KMS-11 (cell line): Measurements from ENCODE around the gene ZGLP1.
A peak's percentile ranks its signal among the peaks of the same experiment; 100 is the strongest.

ENCODE experiments used
- H2AFZ ChIP-seq: fragments of 200-600 bp; sonication (generic); 2 replicates; pipeline ENCODE4 v1.6.1; 2016; ENCODE audit warnings: antibody characterized with exemption, mixed run types, low read depth
- H3K27ac ChIP-seq: fragments of 200-600 bp; sonication (generic); 2 replicates; pipeline ENCODE4 v1.6.1; 2016; ENCODE audit warnings: mild to moderate bottlenecking, mixed run types
- H3K27me3 ChIP-seq: fragments of 200-600 bp; sonication (generic); 2 replicates; pipeline ENCODE4 v1.6.1; 2017; ENCODE audit warnings: mild to moderate bottlenecking, low read depth, mixed run types, moderate library complexity; ENCODE audit not compliant: insufficient read depth
- H3K36me3 ChIP-seq: fragments of 200-600 bp; sonication (generic); 2 replicates; pipeline ENCODE4 v1.6.1; 2017; ENCODE audit warnings: mild to moderate bottlenecking, mixed run types; ENCODE audit not compliant: insufficient read depth
- H3K4me1 ChIP-seq: fragments of 200-600 bp; sonication (generic); 2 replicates; pipeline ENCODE4 v1.6.1; 2016; ENCODE audit warnings: mild to moderate bottlenecking, low read depth, mixed run types; ENCODE audit not compliant: poor library complexity, severe bottlenecking
- H3K4me2 ChIP-seq: fragments of 200-600 bp; sonication (generic); 2 replicates; pipeline ENCODE4 v1.7.0; 2016; ENCODE audit warnings: mild to moderate bottlenecking, mixed run types
- H3K4me3 ChIP-seq: fragments of 200-600 bp; sonication (generic); IDR thresholded peaks from 2 replicates; pipeline ENCODE4 v1.6.1; 2017; ENCODE audit warnings: low read depth, low read length, mixed read lengths; ENCODE audit not compliant: insufficient read depth
- H3K79me2 ChIP-seq: fragments of 200-600 bp; sonication (generic); 2 replicates; pipeline ENCODE4 v1.6.1; 2016; ENCODE audit warnings: low read depth, mixed run types; ENCODE audit not compliant: insufficient read depth
- H3K9ac ChIP-seq: fragments of 200-600 bp; sonication (generic); 2 replicates; pipeline ENCODE4 v1.6.1; 2016; ENCODE audit warnings: mild to moderate bottlenecking, mixed run types
- H4K20me1 ChIP-seq: fragments of 200-600 bp; sonication (generic); 2 replicates; pipeline ENCODE4 v1.6.1; 2016; ENCODE audit warnings: mild to moderate bottlenecking, mixed run types; ENCODE audit not compliant: insufficient read depth
- CTCF ChIP-seq: fragments of 200-600 bp; sonication (generic); conservative IDR thresholded peaks from 2 replicates; pipeline ENCODE4 v1.6.1; 2017; ENCODE audit warnings: low read depth, mild to moderate bottlenecking, antibody characterized with exemption, low read length, moderate library complexity, mixed read lengths

Gene ZGLP1

GRCh38 chr19:10290357-10290875 lies 19.2 kb downstream of the ZGLP1 start:
- no peak overlapping the region for H3K9ac ChIP-seq
- no peaks in the 10 kb centered on the region for H3K79me2 ChIP-seq
- H3K27me3 ChIP-seq, result peaks cover 26% of the 10 kb centered on the region
- H3K27ac ChIP-seq, result no peak overlapping the region
- peak overlapping the region; percentile 99; the same call in 1 of the 2 replicates for H2AFZ ChIP-seq
- peaks cover 27% of the 10 kb centered on the region for H3K4me1 ChIP-seq
- no peaks in the 10 kb centered on the region for H4K20me1 ChIP-seq
- H3K4me2 ChIP-seq, result peak overlapping the region; percentile 88
- TF ChIP-seq CTCF, result no peak
- no peaks in the 10 kb centered on the region for H3K36me3 ChIP-seq
- H3K4me3 ChIP-seq, result no peak overlapping the region

GRCh38 chr19:10289836-10290356 lies 19.7 kb downstream of the ZGLP1 start, which contains the start of gene ICAM5:
ICAM5 (plus strand) TSS chr19:10289952; CDS start chr19:10290044, 92 bp downstream.
- H3K27me3 ChIP-seq, result peaks cover 26% of the 10 kb centered on the region
- peak within 1 kb of the TSS; percentile 88 for H3K4me2 ChIP-seq
- H3K4me1 ChIP-seq, result peaks cover 25% of the 10 kb centered on the region
- peak within 1 kb of the TSS; percentile 46; the same call in 1 of the 2 replicates for H3K9ac ChIP-seq
- H2AFZ ChIP-seq, result peak within 1 kb of the TSS; percentile 99
- TF ChIP-seq CTCF, result no peak
- no peaks in the 10 kb centered on the region for H4K20me1 ChIP-seq
- no peaks in the 10 kb centered on the region for H3K79me2 ChIP-seq
- H3K4me3 ChIP-seq, result no peak within 1 kb of the TSS
- peak within 1 kb of the TSS; percentile 42; the same call in 1 of the 2 replicates for H3K27ac ChIP-seq
- H3K36me3 ChIP-seq, result no peaks in the 10 kb centered on the region

GRCh38 chr19:10289167-10289835 lies 20.3 kb downstream of the ZGLP1 start:
- H3K79me2 ChIP-seq, result no peaks in the 10 kb centered on the region
- H4K20me1 ChIP-seq, result no peaks in the 10 kb centered on the region
- peak overlapping the region; percentile 46; the same call in 1 of the 2 replicates for H3K9ac ChIP-seq
- H2AFZ ChIP-seq, result peak overlapping the region; percentile 99
- H3K27ac ChIP-seq, result peak overlapping the region; percentile 42; the same call in 1 of the 2 replicates
- no peaks in the 10 kb centered on the region for H3K36me3 ChIP-seq
- peaks cover 26% of the 10 kb centered on the region for H3K27me3 ChIP-seq
- no peak for TF ChIP-seq CTCF
- H3K4me1 ChIP-seq, result peaks cover 25% of the 10 kb centered on the region
- H3K4me2 ChIP-seq, result peak overlapping the region; percentile 88
- no peak overlapping the region for H3K4me3 ChIP-seq

GRCh38 chr19:10288662-10289166 lies 20.9 kb downstream of the ZGLP1 start:
- H4K20me1 ChIP-seq, result no peaks in the 10 kb centered on the region
- peaks cover 26% of the 10 kb centered on the region for H3K27me3 ChIP-seq
- no peak overlapping the region for H3K4me3 ChIP-seq
- H3K4me1 ChIP-seq, result peaks cover 25% of the 10 kb centered on the region
- H2AFZ ChIP-seq, result peak overlapping the region; percentile 99
- no peak for TF ChIP-seq CTCF
- peak overlapping the region; percentile 42; the same call in 1 of the 2 replicates for H3K27ac ChIP-seq
- no peaks in the 10 kb centered on the region for H3K36me3 ChIP-seq
- H3K79me2 ChIP-seq, result no peaks in the 10 kb centered on the region
- peak overlapping the region; percentile 46; the same call in 1 of the 2 replicates for H3K9ac ChIP-seq
- peak overlapping the region; percentile 88 for H3K4me2 ChIP-seq
